Ishikawa (cell line): ENCODE measurements around the gene FGGY.

Experiments
- CEBPB ChIP-seq: IDR thresholded peaks from 2 replicates; pipeline ENCODE4 v1.6.1; 2012
- CREB1 ChIP-seq: IDR thresholded peaks from 2 replicates; pipeline ENCODE4 v1.6.1; 2012; ENCODE audit warnings: low read depth
- EGR1 ChIP-seq: IDR thresholded peaks from 2 replicates; pipeline ENCODE4 v1.6.1; 2012
- EP300 ChIP-seq: IDR thresholded peaks from 2 replicates; pipeline ENCODE4 v1.6.1; 2012; ENCODE audit warnings: borderline replicate concordance
- FOXM1 ChIP-seq: IDR thresholded peaks from 2 replicates; pipeline ENCODE4 v1.6.1; 2012; ENCODE audit warnings: low read depth, borderline replicate concordance
- MAX ChIP-seq: IDR thresholded peaks from 2 replicates; pipeline ENCODE4 v1.6.1; 2012
- NFIC ChIP-seq: IDR thresholded peaks from 2 replicates; pipeline ENCODE4 v1.6.1; 2012
- RAD21 ChIP-seq: IDR thresholded peaks from 2 replicates; pipeline ENCODE4 v1.6.1; 2012; ENCODE audit warnings: low read depth
- REST ChIP-seq: IDR thresholded peaks from 2 replicates; pipeline ENCODE4 v1.6.1; 2012; ENCODE audit warnings: low read depth, mild to moderate bottlenecking
- TAF1 ChIP-seq: IDR thresholded peaks from 2 replicates; pipeline ENCODE4 v1.6.1; 2012; ENCODE audit warnings: low read depth, mild to moderate bottlenecking
- TCF12 ChIP-seq: IDR thresholded peaks from 2 replicates; pipeline ENCODE4 v1.6.1; 2012; ENCODE audit warnings: low read depth
- TEAD4 ChIP-seq: IDR thresholded peaks from 2 replicates; pipeline ENCODE4 v1.6.1; 2012
- USF1 ChIP-seq: IDR thresholded peaks from 2 replicates; pipeline ENCODE4 v1.6.1; 2012
- YY1 ChIP-seq: IDR thresholded peaks from 2 replicates; pipeline ENCODE4 v1.6.1; 2012; ENCODE audit warnings: low read depth
- ZBTB7A ChIP-seq: IDR thresholded peaks from 2 replicates; pipeline ENCODE4 v1.6.1; 2012; ENCODE audit warnings: low read depth

Gene FGGY

GRCh38 chr1:59355361-59355760 is 58.5 kb downstream of the FGGY start:
- TF ChIP-seq TCF12 (no peak), ZBTB7A (no peak), EP300 (no peak), TEAD4 (no peak)

GRCh38 chr1:59356627-59357026 is 59.7 kb downstream of the FGGY start:
- TF ChIP-seq TCF12, result no peak
- TF ChIP-seq EGR1, result no peak
- no peak for TF ChIP-seq FOXM1
- no peak for TF ChIP-seq EP300
- TF ChIP-seq ZBTB7A, result no peak
- TF ChIP-seq RAD21, result no peak
- TF ChIP-seq MAX, result no peak
- no peak for TF ChIP-seq TAF1
- TF ChIP-seq USF1, result no peak
- TF ChIP-seq REST, result no peak
- no peak for TF ChIP-seq CEBPB
- no peak for TF ChIP-seq NFIC
- TF ChIP-seq CREB1, result no peak
- no peak for TF ChIP-seq TEAD4
- TF ChIP-seq YY1, result no peak

- TF ChIP-seq FOXM1, result no peak
- TF ChIP-seq MAX, result peak; percentile 47; the same call in 1 of the 2 replicates
- TF ChIP-seq REST, result peak; percentile 79
- TF ChIP-seq EP300, result no peak
Measured at GRCh38 chr1:59357645-59358320, 60.9 kb downstream of the FGGY start.

GRCh38 chr1:59359325-59359724 is 62.4 kb downstream of the FGGY start:
- no peak for TF ChIP-seq CEBPB
- no peak for TF ChIP-seq USF1
- TF ChIP-seq REST, result no peak
- TF ChIP-seq RAD21, result no peak
- no peak for TF ChIP-seq FOXM1
- no peak for TF ChIP-seq EGR1
- no peak for TF ChIP-seq EP300

- TF ChIP-seq FOXM1 (no peak), RAD21 (no peak), TAF1 (no peak), TCF12 (no peak)
Measured at GRCh38 chr1:59360170-59360569, 63.3 kb downstream of the FGGY start.

- TF ChIP-seq REST, result no peak
- no peak for TF ChIP-seq NFIC
- no peak for TF ChIP-seq TEAD4
- TF ChIP-seq ZBTB7A, result no peak
- TF ChIP-seq EGR1, result no peak
Measured at GRCh38 chr1:59360729-59361128, 63.8 kb downstream of the FGGY start.
